Fibroblast of mammary gland (primary cell): ENCODE results near the gene FAT1.

Source experiments
- DNase-seq: peaks from one replicate; pipeline ENCODE4 v3.0.0-alpha.2; 2010; ENCODE audit warnings: low read depth
- H3K4me3 ChIP-seq: 2 replicates; pipeline ENCODE4 v1.5.1; 2011; ENCODE audit warnings: low read depth, mild to moderate bottlenecking, low read length, moderate library complexity; ENCODE audit not compliant: control insufficient read depth
- CTCF ChIP-seq: conservative IDR thresholded peaks from 2 replicates; pipeline ENCODE4 v1.5.1; 2011; ENCODE audit warnings: low read depth, low read length, inconsistent platforms; ENCODE audit not compliant: control insufficient read depth, insufficient read depth

FAT1 gene

GRCh38 chr4:186738421-186738820 is 14.8 kb upstream of the FAT1 start:
- H3K4me3 ChIP-seq: no peak overlapping the region
- DNase-seq: no peak
- no peak for TF ChIP-seq CTCF

GRCh38 chr4:186737427-186737826 is 13.8 kb upstream of the FAT1 start:
- no peak for DNase-seq
- no peak for TF ChIP-seq CTCF
- no peak overlapping the region for H3K4me3 ChIP-seq

- DNase-seq: no peak
- no peak overlapping the region for H3K4me3 ChIP-seq
These were observed 12.8 kb upstream of the FAT1 start for GRCh38 chr4:186736466-186736865.

GRCh38 chr4:186734251-186734650 is 10.6 kb upstream of the FAT1 start:
- H3K4me3 ChIP-seq: no peak overlapping the region
- DNase-seq: no peak
- no peak for TF ChIP-seq CTCF

More at GRCh38 chr4:186736466-186736865, 12.8 kb upstream of the FAT1 start:
- TF ChIP-seq CTCF: no peak

GRCh38 chr4:186733778-186734177 is 10.1 kb upstream of the FAT1 start:
- no peak for TF ChIP-seq CTCF
- H3K4me3 ChIP-seq: no peak overlapping the region
- no peak for DNase-seq

- no peak for TF ChIP-seq CTCF
- no peak for DNase-seq
These were observed 7.0 kb upstream of the FAT1 start for GRCh38 chr4:186730621-186731020.

GRCh38 chr4:186729856-186730255 is 6.2 kb upstream of the FAT1 start:
- DNase-seq: no peak
- no peak for TF ChIP-seq CTCF
- no peak overlapping the region for H3K4me3 ChIP-seq

More at GRCh38 chr4:186730621-186731020, 7.0 kb upstream of the FAT1 start:
- H3K4me3 ChIP-seq: no peak overlapping the region
